Measurements from ENCODE around the gene FASN.
A peak's percentile ranks its signal among the peaks of the same experiment; 100 is the strongest.
"Not testable (repeated sequence)": the region's sequence is repeated elsewhere in the genome, so short reads cannot be mapped to it uniquely, and the experiment has no call there.

FASN gene

GRCh38 chr17:82054351-82055022, 43.5 kb downstream of the FASN start:
- no peak for DNase-seq

GRCh38 chr17:82053556-82054263, 44.3 kb downstream of the FASN start:
- no peak for DNase-seq

GRCh38 chr17:82053130-82053529, 44.9 kb downstream of the FASN start:
- no peak for DNase-seq

- no peak for DNase-seq
Observed at GRCh38 chr17:82052638-82053059, 45.4 kb downstream of the FASN start.

- peak in 1 of 2 experiments; percentile 89 for DNase-seq
Observed at GRCh38 chr17:82051776-82052637, 46.0 kb downstream of the FASN start, which contains the start of the genes GPS1 and RFNG. TSS of gene GPS1 (plus strand) at chr17:82051898. CDS start at chr17:82051932, 34 bp downstream. TSS of gene RFNG (minus strand) at chr17:82051811. CDS start at chr17:82051766, 45 bp downstream.

- no peak for DNase-seq
Observed at GRCh38 chr17:82050761-82051641, 47.0 kb downstream of the FASN start.

- DNase-seq = no peak
Observed at GRCh38 chr17:82050152-82050760, 47.8 kb downstream of the FASN start.

GRCh38 chr17:82049521-82049971, 48.5 kb downstream of the FASN start:
- DNase-seq = no peak

- no peak for DNase-seq
Observed at GRCh38 chr17:82049106-82049505, 48.9 kb downstream of the FASN start.

- no peak for DNase-seq
Observed at GRCh38 chr17:82048571-82048971, 49.5 kb downstream of the FASN start.

GRCh38 chr17:82047914-82048570, 50.0 kb downstream of the FASN start:
- DNase-seq = no peak

GRCh38 chr17:82047379-82047778, 50.7 kb downstream of the FASN start:
- DNase-seq = no peak

- no peak for DNase-seq
Observed at GRCh38 chr17:82046903-82047302, 51.1 kb downstream of the FASN start.

- no peak for DNase-seq
Observed at GRCh38 chr17:82045936-82046484, 52.0 kb downstream of the FASN start.

GRCh38 chr17:82043507-82043906, 54.5 kb downstream of the FASN start:
- DNase-seq = no peak

- no peak for DNase-seq
Observed at GRCh38 chr17:82042649-82043048, 55.4 kb downstream of the FASN start.

GRCh38 chr17:82041144-82041814, 56.8 kb downstream of the FASN start:
- DNase-seq = no peak

GRCh38 chr17:82039695-82040299, 58.2 kb downstream of the FASN start:
- no peak for DNase-seq

- not testable (repeated sequence) for DNase-seq
Observed at GRCh38 chr17:82038796-82039409, 59.1 kb downstream of the FASN start.

- no peak for DNase-seq
Observed at GRCh38 chr17:82037889-82038195, 60.2 kb downstream of the FASN start.

Data from NCI-H526 (cell line).